Stimulated activated CD8-positive, alpha-beta memory T cell treated with anti-CD3 and anti-CD28 coated beads, Interleukin-7, amount 100 ng/mL, for 1 hour (primary cell): ENCODE results near the gene CEP43.

Source experiments
- DNase-seq, 2 donors: peaks; one replicate each; pipeline ENCODE4 v3.0.0-alpha.2; 2020; ENCODE audit warnings: low read depth in 2 of 2

CEP43 gene

DNA sequence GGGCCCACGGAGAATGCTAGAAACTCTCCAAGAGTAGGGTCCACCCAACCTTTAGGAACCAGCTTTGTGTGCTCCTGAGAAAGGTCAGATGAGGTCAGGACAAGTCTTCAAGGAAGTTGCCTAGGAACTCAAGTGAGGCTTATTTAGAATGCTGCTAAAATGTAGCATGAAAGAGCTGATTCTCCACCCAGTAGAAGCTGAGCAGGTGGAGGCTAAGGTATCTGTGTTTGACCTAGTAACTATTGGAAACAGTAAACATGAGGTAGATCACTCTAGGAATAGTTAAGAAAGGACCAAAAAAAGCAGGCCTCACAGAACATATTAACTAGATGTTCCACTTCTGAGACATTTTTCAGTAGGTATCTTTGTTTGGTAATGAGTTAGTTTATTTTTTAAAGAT, 13.9 kb downstream of the CEP43 start:
- DNase-seq = no peak

DNA sequence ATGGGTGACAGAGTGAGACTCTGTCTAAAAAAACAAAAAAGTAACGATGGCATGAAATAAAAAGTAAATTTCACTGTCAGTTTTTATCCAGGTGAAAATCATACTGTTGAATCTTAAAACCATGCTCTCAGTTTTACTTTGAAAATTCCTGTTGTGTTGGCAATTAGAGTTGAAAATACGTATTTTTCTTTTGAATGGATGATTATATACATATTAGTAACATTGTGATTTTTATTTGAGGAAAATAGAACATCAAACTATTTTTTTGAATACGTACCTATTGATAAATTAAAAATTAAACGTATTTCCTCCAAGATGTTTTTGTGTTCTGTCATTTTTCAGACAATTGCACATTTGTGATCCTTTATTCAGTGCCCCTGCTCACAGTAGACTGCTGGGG, 14.7 kb downstream of the CEP43 start:
- no peak for DNase-seq

DNA sequence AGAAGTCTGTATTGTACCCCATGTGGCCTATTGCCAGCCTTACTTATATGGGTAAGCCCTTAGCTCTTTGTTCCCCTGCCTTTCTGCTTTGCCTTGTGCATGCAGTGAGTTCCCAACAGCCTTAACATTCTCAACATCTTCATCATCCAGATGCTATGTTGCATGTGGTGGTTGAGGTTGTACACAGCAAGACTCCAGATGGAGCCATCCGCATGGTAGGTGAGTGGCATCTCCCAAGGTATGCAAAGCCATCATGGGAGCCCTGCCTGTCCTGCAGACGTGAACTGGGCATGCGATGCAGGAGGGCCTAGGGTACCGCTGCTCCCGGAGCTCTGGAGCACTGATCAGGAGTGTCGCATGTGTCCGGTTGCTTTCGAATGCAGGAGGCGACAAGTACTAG, 16.1 kb downstream of the CEP43 start:
- DNase-seq = no peak

DNA sequence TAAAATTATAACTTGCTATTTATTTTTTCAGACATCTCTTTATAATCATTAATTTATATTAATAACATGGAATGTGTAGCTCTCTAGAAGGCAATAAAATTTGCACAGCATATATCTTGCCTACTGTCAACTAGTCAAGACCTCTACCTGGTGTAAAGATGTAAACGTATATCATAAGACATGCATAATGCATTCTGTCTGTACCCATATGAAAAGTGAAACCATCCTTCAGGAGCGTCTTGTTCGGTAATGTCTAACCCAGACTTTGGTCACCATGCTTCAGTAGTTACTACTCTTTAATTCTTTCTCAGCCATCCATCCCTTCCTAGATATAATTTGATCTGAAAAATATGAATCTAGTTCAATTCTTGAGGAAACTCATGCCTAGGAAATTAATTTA, 21.0 kb downstream of the CEP43 start:
- no peak for DNase-seq

DNA sequence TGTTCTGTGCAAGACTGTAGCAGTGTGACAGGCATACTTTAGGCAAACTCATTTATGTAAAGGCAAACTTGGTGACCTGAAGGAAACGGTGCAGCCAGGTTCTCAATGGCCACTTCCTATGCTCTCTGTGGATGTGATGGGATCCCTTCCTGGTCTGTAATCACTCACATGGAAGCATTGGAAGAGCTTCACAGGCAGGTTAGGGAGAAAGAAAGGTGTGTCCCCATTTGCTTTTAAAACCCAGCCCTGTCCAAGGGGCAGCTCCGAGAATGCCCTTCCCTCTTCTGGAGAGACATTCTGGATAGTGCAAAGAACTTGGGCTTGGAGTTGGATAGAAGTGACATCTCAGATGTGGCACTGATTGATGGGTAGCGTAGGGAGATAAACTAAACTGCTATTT, 28.1 kb downstream of the CEP43 start:
- no peak for DNase-seq

DNA sequence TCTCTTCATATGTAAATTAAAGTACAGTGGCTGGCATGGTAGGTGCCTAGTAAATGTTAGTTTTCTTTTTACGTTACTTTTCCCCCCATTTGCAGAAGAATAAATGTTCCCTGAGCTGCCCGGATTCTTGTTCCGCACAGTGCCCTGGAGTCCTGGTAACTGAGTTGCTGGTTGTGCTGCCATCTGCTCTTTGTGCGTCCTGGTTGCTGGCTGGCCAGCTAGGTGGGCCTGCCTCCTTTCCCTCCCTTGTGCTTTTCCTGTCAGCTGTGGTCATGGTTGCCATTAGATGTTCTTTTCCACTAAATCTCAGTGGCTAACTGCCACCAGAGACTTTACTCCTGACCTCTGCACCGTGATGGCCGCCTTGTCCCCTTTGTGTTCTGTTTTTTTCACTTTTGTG, 28.6 kb downstream of the CEP43 start:
- DNase-seq = no peak

DNA sequence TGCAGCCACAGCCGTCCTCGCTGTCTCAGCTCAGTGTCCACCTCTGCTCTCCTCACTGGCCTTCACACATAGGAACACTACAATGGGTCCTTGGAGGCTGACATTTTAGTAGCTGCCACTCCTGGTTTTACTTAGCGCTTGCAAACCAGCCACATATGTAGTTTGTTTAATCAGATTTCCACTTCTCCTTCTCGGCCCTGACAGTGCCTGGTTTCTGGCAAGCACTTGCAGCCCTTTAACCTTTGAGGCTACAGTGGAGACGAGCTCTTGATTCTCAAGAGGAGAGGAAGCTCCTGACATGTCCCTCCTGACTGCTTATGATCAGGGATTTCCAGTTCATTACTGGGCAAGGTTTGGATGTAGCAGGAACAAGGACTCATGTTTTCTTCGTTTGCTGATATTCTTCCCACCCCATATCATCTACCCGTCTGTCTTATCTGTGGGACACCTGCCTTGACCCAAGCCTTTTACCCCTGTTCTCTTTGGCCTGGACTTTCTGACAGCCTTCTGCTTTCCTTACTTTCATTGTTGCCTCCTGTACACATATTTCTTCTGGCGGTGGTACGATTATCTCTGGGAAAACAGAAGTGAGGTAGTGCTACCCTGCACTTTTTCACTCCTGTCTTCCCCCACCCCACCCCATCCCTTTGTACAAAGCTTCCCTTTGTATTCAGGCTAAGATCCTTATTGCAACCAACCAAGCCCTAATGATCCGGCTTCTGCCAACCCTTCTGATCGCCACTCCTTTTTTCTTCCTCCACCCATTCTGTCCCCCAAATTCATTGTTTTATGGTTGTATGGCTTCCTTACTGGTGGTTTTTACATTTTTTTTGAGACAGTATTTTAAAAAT, 31.2 kb downstream of the CEP43 start:
- DNase-seq = no peak

DNA sequence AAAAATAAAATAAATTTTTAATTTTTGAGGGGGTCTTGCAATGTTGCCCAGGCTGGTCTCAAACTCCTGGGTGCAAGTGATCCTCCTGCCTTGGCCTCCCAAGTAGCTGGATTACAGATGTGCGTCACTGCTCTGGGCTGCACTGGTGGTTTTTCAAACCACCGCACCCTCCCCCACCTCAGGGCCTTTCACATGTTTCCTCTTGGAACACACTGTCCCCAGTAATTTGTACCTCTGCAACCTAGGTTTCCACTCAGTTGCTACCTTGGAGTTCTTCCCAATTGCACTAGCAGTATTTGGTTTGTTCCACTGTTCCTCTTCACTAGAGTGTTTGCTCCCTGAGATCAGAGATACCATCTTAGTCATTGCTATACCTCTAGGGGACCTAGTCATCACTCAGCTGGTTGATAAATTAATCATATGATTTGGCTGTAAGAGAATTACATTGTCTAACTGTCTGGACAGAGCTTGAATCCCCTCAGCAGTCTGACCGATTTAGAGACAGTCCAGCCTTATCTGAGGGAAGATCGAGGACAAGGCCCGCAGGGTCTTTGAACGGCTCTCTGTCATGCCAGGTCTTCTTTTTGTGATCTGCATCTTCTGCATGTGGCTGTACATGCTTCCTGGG, 32.0 kb downstream of the CEP43 start:
- no peak for DNase-seq

DNA sequence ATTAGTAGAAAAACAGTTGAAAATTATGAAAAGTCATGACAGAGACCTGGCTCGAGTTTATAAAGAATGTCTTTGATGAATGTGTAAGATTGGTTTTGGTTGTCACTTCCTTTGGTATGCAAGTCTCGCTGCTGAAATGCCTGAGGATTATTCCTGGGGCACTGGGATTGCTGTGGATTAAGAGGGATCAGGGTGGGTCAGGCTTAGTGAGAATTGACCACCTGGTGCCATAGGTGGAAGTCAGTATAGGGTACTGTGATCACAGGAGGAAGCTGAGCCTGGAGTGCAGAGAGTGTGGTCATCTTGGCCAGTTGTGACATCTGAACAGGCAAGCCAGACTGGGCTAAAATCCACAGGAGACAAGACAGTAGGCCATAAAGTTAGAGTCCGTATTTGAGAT, 34.9 kb downstream of the CEP43 start:
- DNase-seq = no peak

DNA sequence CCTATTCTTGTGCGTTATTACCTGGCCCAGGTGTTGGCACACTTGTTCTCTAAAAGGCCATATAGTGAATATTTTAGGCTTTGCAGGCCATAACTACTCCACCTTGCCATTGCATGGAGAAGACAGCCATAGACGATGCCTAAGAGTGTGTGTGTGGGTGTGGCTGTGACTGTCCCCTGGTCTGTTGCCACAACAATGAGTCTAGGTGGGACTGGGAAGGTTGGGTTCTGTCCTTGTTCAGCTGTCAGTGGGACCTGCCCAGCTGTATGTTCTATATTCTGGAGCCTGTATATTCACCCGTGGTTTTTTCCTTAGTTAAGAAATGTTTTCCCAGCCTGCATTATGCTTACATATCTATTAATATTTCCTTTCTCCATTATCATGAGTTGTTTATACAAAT, 38.6 kb downstream of the CEP43 start:
- no peak for DNase-seq

DNA sequence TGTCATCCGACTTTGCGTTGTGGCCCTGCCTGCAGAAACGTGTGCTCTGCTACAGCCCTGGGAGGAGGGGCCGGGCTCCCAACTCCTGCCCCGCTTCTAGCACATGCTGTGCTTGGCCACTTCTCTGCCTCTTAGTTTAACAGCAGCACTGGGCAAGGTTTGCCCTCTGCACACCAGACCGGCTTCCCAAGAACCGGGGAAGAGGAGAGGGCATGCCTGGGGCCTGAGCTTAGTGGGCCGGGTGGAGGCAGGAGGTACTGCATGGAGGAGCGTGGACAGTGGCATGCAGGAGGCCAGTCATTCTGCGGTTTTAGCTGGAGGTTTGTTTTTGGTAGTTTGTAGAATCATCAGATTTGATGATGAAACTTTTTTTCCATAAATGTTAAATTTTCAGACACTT, 45.5 kb downstream of the CEP43 start:
- DNase-seq = no peak

DNA sequence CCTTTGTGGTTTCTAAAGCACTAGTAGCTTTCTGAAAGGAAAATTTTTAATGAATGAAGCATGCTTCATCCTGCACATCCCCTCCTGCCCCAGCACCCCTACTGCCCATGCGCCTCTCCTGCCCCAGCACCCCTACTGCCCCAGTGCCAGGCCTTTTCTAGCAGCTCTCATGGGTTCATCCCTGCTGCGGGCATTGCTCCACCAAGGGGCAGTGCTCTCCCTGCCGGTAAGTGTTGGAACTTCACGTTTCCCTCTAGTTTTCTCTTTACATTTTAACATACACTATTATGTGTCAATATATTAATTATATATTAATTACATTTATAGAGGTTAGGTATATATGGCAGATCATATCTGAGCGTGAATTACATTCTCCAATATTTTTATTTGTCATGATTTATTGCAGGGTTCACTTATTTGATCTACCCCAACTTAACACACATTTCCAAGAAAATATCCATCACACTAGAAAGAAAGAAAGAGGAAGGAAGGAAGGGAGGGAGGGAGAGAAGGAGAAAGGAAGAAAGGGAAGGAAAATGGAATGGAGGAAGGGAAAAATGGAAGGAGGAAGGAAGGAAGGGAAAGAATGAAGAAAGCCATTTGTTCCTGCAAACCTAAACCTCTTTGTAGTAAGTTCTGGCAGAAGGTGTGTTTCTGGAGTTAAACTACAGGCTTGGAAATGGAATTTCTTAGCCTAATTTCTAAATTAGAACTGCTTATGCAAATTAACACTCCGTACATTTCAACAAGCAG, 46.8 kb downstream of the CEP43 start:
- DNase-seq = no peak

DNA sequence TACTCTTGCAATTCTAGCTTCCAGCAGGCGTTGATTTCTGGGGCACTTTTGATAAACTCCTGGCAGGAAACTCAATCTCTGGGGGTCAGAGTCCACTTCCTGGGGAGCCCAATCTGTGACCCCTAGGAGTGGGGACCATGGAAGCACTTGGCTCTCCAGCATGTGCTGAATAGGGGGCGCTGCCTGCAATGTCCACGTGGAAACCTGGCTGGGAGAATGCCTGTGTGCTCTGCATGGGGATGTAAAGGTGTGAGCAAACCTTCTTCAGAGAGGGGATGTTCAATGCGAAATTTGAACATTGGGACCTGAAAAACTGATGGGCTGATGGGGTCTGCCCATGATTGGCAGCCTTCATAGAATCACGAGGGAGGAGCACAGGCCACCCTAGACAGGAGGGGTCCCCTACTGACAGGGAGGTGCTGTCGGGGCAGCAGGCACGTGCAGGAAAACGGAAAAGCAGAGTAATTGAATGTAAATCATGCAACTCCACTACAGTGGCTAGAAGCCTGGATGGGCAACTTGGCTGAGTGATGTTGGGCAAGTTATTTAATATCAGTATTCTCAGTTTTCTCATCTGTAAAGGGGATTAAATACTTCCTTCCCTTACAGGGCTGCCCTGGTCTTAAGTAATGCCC, 47.8 kb downstream of the CEP43 start:
- DNase-seq = no peak

DNA sequence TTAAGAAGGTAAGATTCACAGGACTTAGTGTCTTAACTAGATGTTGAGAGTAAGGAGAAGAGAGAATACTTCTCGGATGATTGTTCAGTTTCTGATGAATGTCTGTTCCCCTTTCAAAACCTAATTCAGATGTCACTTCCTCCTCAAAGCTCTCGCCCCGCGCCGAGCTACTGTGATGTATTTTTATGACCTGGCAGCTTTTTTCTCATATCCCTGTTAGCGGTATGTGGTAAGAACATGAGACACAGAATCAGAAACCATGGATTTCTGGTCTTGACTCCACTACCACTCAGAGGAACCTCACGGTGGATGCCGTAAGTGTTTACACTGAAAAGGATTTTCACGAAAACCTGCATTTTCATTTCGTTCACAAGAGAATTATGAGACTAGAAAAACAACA, 48.4 kb downstream of the CEP43 start:
- no peak for DNase-seq
